Stimulated activated CD8-positive, alpha-beta memory T cell treated with anti-CD3 and anti-CD28 coated beads, Interleukin-4, amount 100 ng/mL, for 24 hours (primary cell): ENCODE results near the gene FER1L5.

ENCODE experiments used
- DNase-seq: peaks from one replicate; pipeline ENCODE4 v3.0.0-alpha.2; 2020; ENCODE audit warnings: low read depth

The FER1L5 gene

GRCh38 chr2:96681540-96681939 lies 39.0 kb downstream of the FER1L5 start:
- no peak for DNase-seq

- DNase-seq, result no peak
Measured at GRCh38 chr2:96683307-96683706, 40.7 kb downstream of the FER1L5 start.

GRCh38 chr2:96683972-96684820 lies 41.6 kb downstream of the FER1L5 start:
- no peak for DNase-seq

GRCh38 chr2:96684883-96685576 lies 42.5 kb downstream of the FER1L5 start:
- DNase-seq, result no peak

GRCh38 chr2:96685577-96686459 lies 43.3 kb downstream of the FER1L5 start:
- DNase-seq, result no peak

- no peak for DNase-seq
Measured at GRCh38 chr2:96687266-96687665, 44.7 kb downstream of the FER1L5 start.

- DNase-seq, result no peak
Measured at GRCh38 chr2:96687711-96688640, 45.4 kb downstream of the FER1L5 start.

GRCh38 chr2:96688649-96689430 lies 46.3 kb downstream of the FER1L5 start:
- DNase-seq, result no peak

GRCh38 chr2:96689431-96689991 lies 46.9 kb downstream of the FER1L5 start:
- DNase-seq, result no peak

- DNase-seq, result no peak
Measured at GRCh38 chr2:96690306-96691021, 47.9 kb downstream of the FER1L5 start.

GRCh38 chr2:96691022-96691612 lies 48.6 kb downstream of the FER1L5 start:
- no peak for DNase-seq

GRCh38 chr2:96692094-96692971 lies 49.8 kb downstream of the FER1L5 start:
- DNase-seq, result no peak

- no peak for DNase-seq
Measured at GRCh38 chr2:96693286-96694200, 51.0 kb downstream of the FER1L5 start.

- no peak for DNase-seq
Measured at GRCh38 chr2:96694279-96694678, 51.7 kb downstream of the FER1L5 start.

- no peak for DNase-seq
Measured at GRCh38 chr2:96694816-96695455, 52.4 kb downstream of the FER1L5 start.

GRCh38 chr2:96695602-96696001 lies 53.0 kb downstream of the FER1L5 start:
- DNase-seq, result no peak
